IPS-NIHi11 (cell line): ENCODE measurements around the gene HSD17B11.
"Not testable (repeated sequence)": the region's sequence is repeated elsewhere in the genome, so short reads cannot be mapped to it uniquely, and the experiment has no call there.

ENCODE experiments used
- DNase-seq: peaks from one replicate; pipeline ENCODE4 v3.0.0; 2012; ENCODE audit warnings: mixed read lengths, low spot score

Gene HSD17B11

GRCh38 chr4:87305562-87305961, 85.4 kb downstream of the HSD17B11 start:
- no peak for DNase-seq

- DNase-seq = no peak
Measured at GRCh38 chr4:87304745-87305432, 86.1 kb downstream of the HSD17B11 start.

GRCh38 chr4:87299898-87300297, 91.1 kb downstream of the HSD17B11 start:
- no peak for DNase-seq

- DNase-seq = no peak
Measured at GRCh38 chr4:87298362-87298761, 92.6 kb downstream of the HSD17B11 start.

- DNase-seq = not testable (repeated sequence)
Measured at GRCh38 chr4:87294911-87295310, 96.1 kb downstream of the HSD17B11 start.

- not testable (repeated sequence) for DNase-seq
Measured at GRCh38 chr4:87293889-87294288, 97.1 kb downstream of the HSD17B11 start.

- no peak for DNase-seq
Measured at GRCh38 chr4:87286970-87287369, 104.0 kb downstream of the HSD17B11 start.
